ENCODE data around the gene TNRC18.
"Not testable (repeated sequence)": the region's sequence is repeated elsewhere in the genome, so short reads cannot be mapped to it uniquely, and the experiment has no call there.

The TNRC18 gene

DNA sequence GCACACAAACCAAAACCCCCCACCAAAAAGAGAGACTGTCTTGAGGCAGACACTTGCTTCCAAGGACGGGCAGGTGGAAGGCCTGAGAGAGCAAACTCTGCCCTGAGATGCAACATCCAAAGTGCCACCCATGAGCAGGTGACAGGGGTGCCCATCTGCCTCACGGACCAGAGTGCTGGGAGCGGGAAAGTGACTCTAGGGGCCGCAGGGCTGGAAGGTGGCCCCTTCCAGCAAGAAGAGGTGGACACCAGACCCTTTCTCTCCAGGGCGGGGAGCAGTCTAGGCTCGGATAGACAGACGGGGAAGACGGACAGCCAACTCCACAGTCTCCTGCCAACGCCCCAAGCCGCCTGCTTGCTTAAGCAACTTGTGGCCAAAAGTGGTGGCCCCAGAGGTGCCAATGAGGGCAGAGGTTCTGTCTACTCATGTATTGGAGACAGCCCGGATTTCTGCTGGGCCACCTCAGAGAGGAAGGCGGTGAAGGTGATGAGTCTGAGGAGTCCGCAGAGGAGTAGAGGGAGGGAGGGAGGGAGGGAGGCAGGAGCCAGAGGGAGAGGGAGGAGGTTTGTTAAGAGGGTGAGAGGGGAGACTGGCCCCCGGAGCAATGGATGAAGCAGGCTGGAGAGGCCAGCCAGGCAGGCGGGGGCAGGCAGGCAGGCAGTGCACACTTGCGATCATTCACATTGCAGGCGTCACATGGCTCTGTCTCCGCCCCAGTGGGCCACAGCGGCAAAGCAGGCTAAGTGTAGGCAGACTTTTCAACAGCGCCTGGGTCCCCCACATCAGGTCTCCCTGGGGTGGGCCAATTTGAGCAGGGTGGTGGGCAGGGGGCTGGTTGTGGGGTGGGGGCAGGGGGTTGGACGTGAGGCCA lies 75.3 kb downstream of the TNRC18 start:
- no peak for DNase-seq

DNA sequence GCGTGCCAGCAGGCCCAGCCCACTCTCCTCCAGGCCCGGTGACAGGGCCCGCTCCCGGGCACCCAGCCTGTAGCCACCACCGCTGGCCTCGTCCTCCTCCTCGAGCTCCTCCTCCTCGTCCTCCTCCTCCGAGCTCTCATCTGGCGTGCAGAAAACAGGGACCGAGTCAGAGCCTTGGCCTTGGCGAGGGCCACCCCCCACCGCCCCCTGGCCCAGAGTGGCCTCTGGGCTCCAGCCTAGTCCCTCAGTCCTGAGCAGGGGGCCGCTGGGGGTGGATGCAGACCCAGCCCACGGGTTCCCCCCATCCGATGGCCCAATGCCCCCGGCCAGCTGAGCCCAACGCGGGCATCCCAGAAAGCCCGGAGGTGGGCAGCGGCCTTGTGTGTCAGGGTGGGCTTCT lies 78.0 kb downstream of the TNRC18 start:
- DNase-seq: no peak

DNA sequence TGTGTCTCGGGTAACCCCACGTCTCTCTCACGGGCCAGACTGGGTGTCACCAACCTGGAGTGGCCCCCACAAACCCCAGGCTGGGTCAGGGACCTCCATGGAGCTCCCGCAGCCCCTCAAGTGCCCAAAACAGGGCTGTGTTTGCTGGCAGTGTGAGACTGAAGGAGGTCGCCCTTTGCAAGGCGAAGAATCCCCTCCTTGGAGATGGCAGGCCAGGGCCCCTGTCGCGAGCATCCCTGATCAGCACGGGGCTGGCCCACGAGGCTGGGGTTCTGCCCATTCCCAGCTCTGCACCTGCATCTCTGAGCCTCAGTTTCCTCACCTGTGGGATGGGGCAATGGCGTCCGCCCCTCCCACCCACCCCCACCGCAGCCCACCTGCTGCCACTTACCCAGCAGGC lies 78.5 kb downstream of the TNRC18 start:
- DNase-seq: no peak

DNA sequence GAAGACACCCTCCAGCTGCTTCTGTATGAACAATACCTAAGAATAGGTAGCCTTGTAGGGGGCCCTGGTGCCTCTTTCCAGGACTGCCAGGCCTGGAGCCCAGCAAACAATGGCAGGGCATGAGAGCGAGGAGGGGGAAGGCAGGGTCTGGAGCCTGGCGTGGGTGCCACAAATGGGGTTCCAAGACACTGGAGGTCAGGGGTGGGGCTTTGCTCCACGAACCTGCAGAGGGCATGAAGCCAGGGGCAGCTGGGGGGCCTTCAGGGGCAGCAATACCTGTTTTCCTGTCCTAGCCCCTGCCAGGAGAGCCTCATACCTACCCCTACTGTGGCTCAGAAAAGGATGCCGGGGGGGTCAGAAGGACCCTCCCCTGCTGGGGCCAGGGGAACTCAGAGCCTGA lies 79.3 kb downstream of the TNRC18 start:
- no peak for DNase-seq

DNA sequence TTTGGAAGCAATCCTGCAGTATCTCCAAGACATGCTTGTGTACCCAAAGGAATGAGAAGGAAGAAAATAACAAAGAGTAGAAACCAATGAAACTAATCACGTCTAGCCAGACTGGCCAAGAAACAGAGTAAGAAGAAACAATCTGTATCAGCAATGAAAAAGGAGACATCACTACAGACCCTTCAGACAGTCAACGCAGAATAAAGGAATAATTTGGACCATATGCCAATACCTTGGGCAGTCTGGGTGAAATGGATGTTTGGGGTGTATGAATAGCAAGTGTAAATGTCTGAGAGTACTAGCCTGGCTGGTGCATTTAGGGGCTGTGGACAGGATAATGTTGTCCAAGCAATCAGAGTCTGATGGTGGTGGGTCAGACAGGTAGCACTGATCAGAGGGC lies 79.8 kb downstream of the TNRC18 start:
- no peak for DNase-seq

DNA sequence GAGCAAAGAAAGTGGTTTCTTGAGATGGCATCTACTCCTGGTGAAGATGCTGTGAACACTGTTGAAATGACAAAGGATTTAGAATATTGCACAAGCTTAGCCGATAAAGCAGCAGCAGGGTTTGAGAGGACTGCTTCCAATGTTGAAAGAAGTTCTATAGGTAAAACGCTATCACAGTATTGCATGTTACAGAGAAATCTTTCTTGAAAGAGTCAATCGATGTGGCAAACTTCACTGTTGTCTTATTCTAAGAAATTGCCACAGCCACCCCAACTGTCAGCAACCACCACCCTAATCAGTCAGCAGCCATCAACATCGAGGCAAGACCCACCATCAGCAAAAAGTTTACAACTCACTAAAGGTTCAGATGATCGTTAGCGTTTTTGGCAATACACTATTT lies 81.0 kb downstream of the TNRC18 start:
- DNase-seq: no peak

DNA sequence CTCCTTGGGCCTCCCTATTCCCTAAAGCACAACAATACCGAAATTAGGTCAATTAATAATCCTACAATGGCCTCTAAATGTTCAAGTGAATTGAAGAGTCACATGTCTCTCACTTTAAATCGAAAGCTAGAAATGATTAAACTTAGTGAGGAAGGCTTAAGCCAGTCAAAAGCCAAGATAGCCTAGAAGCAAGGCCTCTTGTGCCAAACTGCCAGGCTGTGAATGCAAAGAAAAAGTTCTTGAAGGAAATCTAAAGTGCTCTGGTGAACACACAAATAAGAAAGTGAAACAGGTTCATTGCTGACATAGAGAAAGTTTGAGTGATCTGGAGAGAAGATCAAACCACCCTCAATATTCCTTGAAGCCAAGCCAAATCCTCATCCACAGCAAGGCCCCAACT lies 83.7 kb downstream of the TNRC18 start:
- no peak for DNase-seq

DNA sequence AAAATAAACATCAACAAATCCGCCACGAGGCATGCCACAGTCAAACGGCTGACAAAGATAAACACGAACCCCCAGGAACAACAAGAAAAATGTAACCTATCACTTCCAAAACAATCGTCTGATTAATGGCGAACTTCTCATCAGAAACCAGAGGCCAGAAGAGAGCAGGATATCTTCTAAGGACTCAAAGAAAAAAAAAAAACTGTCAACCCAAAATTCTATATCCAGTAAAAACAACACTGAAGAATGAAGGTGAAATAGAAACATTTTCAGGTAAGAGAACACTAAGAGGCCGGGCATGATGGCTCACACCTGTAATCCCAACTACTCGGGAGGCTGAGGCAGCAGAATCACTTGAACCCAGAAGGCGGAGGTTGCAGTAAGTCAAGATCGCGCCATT lies 86.6 kb downstream of the TNRC18 start:
- no peak for DNase-seq

DNA sequence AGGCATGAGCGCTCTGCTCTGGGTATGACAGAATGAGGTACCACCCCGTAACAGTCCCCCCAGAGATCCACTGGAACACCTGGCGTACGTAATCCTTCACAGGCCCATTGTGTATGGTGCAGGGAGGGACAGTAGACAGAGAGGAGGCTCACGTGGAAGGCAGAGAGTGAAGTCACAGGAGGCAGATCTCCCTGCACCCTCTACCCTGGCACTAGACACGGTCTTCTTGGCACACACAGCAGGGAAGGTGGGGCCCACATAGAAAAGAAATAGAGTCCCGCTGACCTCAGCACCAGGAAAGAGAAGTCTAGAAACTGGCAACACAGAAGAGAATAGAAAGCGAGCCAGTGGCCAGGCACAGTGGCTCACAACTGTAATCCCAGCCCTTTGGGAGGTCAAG lies 89.0 kb downstream of the TNRC18 start:
- DNase-seq: no peak

DNA sequence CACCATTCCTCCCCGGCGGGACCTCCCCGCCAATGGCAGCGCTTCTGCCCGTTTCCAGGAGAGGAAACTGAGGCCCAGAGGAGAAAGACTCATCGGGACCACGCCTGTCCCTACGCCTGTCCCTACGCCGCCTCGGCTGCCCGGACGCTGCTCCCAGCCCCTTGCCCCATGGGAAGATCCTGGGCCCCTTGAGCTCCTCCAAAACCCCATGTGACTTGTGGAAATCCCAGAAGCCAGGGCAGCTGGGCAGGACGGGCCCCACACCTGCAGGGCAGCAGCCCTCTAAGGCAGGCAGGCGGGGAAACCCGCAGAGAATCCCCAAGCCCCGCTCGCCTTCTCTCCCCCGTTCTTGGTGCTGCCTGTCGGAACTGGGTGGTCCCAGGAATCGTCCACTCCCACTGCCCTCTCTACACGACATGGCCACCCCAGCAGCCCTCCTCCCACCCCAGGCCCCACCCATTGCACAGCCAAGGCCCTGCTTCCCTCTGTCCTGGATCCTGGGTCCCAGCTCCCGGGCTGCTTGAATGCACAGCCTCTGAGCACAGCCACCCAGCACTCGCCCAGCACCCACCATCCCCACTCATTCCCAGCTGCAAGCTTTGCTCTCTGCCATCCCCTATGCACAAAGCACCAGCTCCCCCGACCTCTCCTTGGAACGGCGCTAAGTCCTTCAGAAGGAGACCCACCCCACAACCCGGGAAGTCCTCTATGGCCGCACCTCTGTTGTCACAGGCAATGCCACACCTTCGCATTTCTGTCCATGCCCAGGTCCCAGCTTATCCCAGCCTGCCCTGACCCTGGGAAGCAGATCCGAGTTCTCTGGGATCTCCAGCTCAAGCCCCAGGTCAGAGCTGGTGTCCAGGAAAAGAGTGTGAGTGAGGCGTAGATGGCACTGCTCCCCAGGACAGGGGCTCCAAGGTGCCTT lies 90.3 kb downstream of the TNRC18 start:
- DNase-seq: no peak

DNA sequence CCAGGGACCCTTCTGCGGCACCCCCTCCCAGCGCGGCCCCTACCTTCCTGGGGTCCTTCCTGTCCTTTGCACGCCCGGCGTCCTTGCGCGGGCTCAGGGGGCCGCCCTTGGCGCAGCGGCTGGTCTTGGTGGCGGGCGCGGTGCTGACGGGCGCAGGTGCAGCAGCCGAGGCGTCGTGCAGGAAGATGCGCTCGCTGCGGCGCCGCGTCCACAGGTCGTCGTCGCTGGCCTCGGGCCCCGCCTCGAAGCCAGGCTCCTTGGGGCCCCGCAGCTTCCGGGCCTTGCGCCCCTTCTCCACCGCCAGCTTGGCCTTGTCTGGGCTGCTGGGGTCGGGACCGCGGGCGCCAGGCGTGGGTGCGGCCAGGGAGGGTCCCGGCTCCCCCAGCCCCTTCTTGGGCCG lies 91.1 kb downstream of the TNRC18 start:
- no peak for DNase-seq

DNA sequence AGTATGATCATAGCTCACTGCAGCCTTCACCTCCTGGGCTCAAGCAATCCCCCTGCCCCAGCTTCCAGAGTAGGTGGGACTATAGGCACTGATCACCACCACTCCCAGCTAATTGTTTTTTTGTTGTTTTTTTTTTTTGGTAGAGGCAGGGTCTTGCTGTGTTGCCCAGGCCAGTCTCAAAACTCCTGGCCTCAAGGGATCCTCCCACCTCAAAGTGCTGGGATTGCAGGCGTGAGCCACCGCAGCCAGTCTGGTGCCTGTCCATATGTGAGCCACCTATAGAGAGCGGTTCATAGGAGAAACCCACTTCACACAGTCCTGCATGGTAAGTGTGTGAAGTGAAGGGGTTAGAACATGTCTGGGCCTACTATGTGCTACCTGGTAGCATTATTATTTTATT lies 93.3 kb downstream of the TNRC18 start:
- no peak for DNase-seq

DNA sequence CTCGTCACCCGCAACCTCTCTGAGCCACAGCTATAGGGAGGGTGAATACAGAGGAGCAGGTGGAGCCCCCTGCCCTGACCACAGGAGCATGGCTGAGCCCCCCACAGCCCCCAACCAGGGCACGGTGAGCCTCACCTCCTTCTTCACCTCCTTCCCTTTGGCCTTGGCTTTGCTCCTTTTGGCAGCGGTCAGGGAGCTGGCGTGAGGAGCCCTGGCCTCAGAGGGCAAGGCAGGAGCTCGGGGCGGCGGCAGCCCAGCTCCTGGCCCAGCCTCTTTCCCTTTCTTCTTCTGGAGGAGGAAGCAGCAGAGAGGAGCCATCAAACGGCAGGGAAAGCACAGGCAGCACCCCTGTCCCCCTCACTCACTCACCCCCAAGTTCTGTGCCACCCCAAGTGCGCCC lies 98.7 kb downstream of the TNRC18 start:
- no peak for DNase-seq

DNA sequence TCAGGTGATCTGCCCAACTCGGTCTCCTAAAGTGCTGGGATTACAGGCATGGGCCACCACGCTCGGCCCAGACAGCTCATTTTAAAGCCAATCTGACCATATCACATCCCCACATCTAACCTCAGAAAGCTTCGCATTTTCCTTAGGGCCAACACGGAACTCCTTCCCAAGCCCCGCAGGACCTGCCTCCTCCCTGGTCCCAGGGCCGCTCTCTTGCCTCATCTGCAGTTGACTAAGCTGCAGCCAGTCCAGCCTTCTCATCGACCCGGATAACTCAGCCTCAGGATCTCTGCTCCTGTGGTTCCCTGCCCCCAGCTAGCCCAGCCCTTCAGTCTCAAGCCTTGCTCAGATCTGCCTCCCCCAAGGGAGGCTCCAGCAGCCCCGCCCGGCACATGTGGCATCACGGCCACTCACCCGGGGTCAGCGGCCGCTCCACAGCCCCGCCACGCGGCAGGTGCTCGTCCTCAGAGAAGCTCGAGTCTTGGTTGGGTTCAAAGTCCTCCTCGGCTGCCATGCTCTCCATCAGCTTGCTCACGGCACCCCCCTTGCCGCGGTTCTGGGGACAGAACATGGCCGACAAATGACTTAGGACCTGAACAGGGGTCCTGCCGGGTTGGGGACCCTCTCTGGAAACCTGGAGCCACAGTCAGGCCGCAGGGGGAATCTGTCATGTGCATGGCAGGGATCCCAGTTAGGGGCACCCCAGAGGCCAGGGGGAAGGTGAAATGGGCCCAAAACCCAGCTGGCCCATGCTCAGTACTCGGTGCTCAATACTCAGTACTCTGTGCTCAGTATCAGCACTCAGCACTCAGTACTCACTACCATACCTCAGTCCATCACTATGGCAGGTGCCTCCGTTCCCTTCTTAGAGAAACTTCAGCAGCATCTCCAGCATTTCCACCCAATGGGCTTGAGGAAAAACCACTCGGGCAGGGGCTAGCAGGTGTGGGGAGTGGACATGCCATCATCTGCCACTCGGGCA lies 99.5 kb downstream of the TNRC18 start:
- not testable (repeated sequence) for DNase-seq

DNA sequence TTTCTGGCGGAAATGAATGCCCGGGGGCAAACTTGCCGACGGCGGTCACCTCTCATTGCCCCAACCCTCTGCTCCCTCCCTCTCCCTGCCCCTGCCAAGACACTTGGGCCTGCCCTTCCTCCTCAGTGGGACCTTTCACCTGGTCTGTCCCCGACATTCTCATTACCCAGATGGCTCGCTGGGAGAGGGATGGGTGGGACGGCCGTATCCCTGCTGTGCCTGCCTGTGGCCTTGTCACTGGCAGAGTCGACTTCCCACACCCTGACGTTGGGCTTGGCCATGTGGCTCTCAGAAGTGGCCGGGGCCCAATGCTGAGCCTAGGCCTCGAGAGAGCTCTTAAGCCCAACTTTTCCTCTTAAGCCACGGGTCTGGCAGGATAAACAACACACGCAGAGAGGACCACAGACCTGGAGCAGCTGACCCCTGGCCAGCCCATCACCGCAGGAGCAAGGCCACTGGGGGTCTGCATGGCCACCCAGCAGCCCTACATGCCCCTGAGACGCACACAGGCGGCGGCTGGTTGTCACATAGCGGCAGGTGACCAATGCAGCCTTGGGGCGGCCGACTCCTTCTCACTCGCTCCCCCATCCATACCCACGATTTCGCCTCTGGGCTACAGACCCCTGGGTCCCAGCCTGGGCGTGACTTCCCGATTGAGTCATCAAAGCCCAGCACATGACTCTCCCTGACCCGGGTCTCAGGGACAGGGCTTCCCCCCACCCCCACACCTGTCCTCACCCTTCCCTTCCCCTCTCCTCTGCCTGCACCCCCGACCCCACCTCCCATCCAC lies 100.8 kb downstream of the TNRC18 start:
- no peak for DNase-seq

DNA sequence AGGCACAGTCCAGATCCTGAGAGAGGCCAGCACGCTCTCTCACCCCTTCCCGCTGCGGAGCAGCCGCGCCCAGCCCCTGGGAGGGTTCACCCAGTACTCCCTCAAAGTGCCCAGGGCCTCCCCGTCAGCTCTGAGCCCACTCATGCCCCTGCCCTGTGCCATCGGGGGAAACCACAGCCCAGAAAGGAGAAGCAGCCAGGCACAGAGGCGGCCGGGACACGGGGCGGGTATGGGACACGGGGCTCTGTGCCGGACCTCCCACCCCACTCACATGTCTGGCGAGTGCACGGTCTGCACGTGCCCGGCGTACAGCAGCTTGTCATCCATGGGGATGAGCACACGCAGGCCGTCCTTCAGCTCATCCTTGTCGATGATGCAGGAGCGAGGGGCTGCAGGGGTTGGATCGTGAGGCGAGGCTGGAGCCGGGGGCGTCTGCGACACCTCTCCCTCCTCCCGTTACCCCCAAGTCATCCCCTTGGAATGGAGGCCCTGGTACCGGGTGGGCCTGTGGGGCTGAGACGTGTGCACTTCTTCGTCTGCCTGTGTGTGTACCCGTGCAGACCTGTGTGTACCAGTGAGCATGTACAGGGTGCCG lies 102.7 kb downstream of the TNRC18 start:
- no peak for DNase-seq

DNA sequence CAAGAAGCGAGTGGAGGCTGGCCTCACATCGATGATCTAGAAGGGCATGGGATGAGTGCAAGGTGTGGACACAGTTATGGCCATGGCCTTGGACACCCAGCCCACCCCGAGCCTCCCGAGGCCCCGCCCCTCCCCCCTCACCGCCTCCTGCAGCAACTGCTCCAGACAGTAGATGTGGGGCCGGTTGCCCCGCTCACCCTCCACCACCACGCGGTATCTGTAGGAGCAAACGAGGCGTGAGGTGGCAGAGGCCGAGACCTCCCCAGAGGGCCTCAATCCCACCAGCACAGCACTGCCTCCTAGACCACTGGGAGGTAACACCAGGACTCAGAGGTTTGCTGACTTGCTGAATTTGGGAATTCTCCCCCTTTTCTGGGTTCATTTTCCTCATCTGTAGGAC lies 103.2 kb downstream of the TNRC18 start:
- no peak for DNase-seq

DNA sequence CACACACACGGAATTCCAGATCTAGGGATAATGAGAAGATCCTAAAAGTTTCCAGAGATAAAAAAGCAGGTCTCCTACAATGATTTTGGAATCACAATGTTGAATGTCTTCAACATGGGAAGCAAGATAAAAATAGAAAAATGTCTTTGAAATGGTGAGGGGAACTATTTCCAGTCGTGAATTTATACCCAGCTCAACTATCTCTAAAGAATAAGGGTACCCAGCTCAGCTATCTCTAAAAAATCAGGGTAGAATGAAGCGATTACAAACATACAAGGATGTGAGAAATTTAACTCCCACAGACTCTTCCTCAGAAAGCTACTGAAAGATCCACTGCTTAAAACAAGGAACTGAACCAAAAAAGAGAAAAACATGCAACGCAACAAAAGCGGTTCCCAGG lies 105.0 kb downstream of the TNRC18 start:
- not testable (repeated sequence) for DNase-seq

DNA sequence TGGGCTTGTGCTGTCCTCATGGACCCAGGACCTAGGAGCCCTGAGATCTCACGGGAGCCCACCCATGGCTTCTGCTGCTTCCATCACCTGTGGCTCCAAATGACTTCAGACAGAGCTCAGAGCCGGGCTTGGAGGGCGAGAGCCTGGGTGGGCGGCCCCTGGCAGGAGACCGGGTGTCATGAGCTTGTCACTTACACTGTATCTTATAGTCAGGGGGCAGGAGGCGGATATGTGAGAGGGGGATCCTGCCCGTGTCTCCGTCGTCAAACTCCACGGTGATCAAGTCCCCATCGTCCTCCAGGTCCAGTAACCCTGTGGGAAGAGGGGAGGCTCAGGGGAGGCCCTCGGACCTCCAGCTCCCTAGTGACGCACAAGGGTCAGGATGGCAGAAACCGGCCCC lies 107.9 kb downstream of the TNRC18 start:
- no peak for DNase-seq

DNA sequence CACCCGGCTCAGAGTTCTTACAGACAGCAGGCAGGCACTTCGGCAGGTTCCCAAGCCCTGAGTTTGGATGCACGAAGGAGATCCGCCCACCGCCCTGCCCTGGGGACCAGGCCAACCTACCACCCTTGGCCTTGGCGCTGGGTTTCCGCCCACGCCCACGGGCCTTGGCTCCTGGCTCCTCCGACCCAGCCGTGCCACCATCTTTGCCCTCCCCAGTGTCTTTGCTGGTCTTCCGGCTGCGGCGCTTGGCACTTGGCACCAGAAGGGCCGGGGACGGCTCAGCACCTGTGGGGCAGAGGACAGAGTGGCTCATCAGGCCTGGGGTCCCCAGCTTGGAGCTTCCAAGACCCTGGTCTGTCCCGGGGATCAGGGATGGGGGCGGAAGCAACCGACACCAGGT lies 108.8 kb downstream of the TNRC18 start:
- no peak for DNase-seq

DNA sequence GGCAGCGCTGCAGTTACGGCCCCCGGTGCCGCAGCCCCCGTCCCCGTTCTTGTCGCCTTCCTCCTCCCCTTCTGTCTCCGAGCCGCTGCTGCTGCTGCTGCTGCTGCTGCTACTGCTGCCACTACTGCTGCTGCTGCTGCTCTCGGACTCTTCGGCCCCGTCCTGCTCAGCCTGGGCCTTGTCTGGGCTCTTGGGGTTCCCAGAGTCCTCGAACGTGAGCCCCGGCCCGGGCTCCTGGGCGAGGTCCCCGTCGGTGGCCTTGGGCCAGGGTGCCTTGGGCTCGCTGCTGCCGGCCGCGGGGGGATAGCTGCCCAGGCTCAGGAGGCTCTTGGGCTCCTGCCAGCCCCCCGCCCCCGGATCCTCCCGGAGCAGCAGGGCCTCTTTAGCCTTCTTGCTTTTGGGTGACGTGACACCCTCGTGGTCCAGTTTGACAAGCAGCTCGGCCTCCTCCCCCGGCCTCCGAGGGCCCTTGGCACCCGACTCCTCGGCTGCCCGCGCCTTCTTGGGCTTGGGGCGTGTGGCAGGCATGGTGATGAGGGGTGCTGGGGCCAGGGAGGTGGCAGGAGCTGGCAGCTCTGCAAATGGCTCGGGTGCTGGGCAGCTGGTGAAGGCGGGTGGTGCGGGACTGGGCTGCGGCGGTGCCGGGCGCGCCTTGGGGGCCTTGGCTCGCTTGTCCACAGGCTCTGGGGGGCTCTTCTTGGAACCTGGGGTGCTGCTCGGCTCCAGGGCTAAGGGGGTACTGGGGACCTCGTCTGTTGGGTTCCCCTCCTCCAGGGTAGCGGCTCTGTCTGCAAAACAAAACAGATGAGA lies 110.4 kb downstream of the TNRC18 start:
- not testable (repeated sequence) for DNase-seq
